Epidermal melanocyte (primary cell): ENCODE measurements around the gene IYD.

Experiments
- DNase-seq: peaks from one replicate; pipeline ENCODE4 v3.0.0; 2011; ENCODE audit warnings: low spot score; ENCODE audit not compliant: insufficient read length

The IYD gene

GRCh38 chr6:150368762-150369161, at the start of gene IYD:
TSS of gene IYD (plus strand) at chr6:150369012. CDS start at chr6:150369032, 20 bp downstream.
- DNase-seq = no peak

DNA sequence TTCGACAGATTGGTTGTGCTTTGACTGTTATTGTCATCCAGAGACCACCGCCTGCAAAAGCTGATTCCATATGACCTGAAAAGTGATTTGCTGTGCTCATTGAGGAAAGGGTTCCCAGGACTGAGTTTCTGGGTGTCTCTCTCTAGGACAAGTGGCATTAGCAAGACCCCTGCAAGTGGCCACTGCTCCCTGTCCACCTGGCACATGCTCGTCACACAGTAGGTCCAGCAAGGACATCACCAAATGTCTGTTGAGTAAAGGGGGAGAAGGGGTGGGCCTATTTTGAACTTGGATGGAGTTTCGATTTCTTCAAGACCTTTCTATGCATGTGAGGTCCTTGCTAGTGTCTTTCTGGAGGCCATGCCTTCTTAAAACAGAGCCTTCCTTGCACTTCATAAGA, 48.9 kb upstream of the IYD start:
- DNase-seq = no peak

- no peak for DNase-seq
Observed at GRCh38 chr6:150320442-150320841, 48.4 kb upstream of the IYD start.

- no peak for DNase-seq
Observed at GRCh38 chr6:150322466-150322871, 46.3 kb upstream of the IYD start.

GRCh38 chr6:150323205-150323604, 45.6 kb upstream of the IYD start:
- no peak for DNase-seq

DNA sequence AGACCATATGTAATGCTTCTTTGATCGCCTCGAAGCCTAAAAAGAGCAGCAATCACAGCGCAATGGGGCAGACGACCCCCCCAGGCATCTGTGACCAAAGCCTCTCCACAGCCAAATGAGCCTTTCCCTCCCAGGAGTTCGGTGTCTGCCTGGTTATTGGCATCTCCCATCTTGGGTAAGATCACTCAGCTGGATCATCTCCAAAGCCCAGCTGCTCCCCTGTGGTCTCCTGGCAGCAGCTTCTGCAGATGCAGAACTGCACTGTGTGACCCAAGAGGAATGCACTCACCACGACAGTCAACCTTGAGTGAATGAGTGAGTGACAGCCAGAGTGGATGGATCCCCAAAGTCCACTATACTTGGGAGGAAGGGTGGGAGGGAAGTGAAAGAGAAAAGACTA, 44.8 kb upstream of the IYD start:
- no peak for DNase-seq

DNA sequence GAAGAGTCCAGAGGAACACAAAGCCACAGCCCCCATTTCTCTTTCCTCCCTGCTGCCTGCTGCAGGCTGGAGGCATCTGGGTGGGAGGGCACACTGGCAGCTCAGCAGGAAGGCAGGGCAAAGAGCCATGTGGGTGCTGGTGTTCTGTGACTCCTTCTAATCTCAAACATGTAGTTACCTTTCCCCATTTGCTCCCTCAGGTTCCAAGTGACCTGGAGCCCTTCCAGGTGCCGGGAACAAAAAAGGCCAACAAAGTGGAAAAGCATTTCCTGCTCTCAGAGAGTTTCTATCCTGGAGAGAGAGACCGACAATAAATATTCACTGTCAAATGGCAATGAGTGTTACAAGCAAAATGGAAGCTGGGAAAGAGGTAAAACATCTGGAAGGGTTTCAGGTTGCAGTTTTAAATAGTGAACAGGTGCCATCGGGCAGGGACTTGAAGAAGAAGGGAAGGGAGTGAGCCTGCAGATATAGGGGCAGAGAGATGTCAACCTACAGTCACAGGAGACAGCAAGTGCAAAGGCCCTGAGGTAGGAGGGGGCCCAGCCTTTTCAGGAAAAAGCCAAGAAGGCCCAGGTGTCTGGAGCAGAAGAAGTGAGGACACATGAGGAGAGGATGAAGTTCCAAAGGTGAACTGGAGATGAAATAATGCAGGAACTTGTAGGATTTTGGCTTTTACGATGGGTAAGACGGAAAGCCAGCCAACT, 43.6 kb upstream of the IYD start:
- DNase-seq = no peak

GRCh38 chr6:150327117-150327774, 41.6 kb upstream of the IYD start:
- DNase-seq = no peak

DNA sequence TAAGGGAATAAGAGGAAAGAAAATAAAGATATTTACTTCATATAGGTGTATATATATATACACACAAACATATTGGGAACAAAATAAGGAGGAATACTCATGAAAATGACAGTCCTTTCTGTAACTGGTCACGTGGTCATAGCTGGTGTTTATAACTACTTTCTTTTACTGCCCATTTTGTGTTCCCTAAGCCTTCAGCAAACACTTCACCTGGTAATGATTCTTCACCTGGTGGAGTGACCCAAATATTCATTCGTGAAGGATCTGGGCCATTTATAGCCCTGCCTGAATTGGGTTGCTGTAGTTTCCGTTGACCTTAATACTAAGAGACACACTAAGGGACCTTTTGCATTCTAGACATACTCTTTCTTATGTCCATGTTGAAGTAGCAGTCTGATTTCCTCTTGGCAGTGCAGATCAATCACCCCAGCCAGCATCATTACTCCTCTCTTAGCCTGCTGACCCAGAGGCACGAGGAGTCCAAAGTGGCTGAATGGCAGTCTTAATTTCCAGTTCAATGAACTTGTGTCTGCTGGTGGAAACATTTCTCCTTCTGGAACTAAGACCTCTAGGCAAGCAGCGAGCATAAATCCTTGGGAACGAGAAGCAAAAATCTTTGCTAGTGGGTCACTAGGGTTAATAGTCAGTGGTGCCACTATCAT, 39.9 kb upstream of the IYD start:
- DNase-seq = no peak

DNA sequence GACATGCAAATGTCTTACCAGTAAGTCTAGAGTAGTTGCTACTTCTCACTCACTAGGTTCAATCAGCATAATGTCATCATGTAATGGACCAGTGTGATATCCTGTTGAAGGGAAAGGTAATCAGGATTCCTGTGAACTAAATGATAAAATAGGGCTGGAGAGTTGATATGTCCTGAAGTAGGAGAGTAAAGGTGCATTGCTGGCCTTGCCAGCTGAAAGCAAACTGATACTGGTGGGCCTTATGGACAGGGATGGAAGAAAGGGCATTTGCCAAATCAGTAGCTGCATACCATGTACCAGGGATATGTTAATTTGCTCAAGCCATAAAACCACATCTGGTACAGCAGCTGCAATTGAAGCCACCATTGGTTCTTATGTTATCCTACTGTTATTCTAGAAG, 37.5 kb upstream of the IYD start:
- DNase-seq = no peak

- DNase-seq = no peak
Observed at GRCh38 chr6:150332939-150333584, 35.8 kb upstream of the IYD start.

GRCh38 chr6:150333585-150333941, 35.2 kb upstream of the IYD start:
- DNase-seq = no peak

- DNase-seq = peak; percentile 69
Observed at GRCh38 chr6:150334790-150335783, 33.7 kb upstream of the IYD start.

- DNase-seq = no peak
Observed at GRCh38 chr6:150336299-150336698, 32.5 kb upstream of the IYD start.

DNA sequence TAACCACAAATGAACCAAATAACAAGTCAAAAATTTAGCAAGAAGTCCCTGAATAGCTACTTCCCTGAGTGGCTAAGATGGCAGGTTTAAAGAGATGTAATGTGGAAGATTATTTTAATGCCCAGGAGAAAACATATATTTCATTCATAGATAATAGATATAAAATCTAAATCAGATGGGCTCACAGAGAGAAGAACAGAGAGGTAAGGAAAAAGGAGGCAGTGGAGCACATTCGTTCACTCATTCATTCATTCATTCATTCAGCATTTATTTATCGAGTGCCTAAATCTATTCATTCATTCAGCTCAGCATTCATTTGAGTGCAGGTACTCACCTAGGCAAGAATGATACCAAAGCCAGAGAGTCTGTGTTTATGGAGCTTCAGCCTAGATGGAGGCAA, 32.1 kb upstream of the IYD start:
- DNase-seq = no peak

DNA sequence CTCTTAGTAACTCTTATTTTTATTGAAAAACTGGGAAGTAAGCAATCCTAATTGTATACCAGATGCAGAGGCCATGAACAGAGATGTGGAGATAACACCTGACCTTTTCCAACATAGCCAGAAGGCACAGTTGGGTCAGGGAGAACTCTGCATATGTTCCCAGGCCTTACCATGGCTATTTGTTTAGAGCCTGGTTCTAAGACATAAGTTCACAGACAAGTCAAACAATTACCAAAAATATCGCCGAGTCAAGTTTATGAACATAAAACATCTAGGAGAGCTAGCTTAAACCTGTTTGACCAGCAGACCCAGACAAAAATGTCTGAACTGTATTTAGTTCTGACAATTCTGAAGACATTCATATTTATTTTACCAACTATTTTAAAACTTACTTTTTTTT, 26.7 kb upstream of the IYD start:
- no peak for DNase-seq

DNA sequence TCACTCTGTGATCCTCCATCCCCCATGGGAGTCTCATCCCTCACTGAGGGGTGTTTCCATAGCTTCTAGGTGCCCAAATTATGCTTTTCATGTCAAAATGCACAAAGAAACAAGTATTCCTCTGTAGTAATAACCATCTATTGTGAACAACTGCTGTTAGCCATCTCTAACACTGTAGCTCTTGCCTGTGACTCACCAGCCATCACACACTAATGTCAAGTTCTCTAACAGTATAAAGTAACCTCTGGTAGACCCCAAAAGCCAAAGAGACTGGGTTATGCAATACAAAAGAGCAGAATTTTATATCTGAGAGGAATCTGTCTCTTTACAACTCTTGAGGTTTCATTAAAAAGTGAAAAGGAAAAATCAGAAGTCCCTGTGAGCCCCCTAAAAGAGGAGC, 25.4 kb upstream of the IYD start:
- no peak for DNase-seq

DNA sequence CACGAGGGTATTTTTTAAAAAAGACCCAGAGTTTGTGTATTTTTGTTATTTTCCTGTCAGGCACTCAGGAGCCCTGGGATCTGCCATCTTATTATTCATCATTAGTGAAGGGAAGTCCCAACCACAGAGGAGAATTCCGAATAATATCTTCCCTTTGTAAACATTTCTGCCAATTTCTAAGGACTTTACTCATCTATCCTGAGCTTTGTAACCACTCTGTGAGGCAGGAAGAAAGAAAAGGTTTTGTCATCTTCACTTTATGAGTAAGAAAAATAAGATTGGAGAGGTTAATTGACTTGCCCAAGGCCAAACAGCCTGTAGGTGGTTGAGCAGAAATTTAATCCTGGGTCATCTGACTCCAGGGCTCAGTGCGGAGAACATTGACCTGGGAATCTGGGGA, 23.0 kb upstream of the IYD start:
- DNase-seq = no peak

GRCh38 chr6:150346346-150346745, 22.5 kb upstream of the IYD start:
- DNase-seq = no peak

- no peak for DNase-seq
Observed at GRCh38 chr6:150347845-150348244, 21.0 kb upstream of the IYD start.

GRCh38 chr6:150349546-150349945, 19.3 kb upstream of the IYD start:
- no peak for DNase-seq
